Activated CD8-positive, alpha-beta T cell treated with anti-CD3 and anti-CD28 coated beads, Interleukin-2, amount 10 ng/mL, durations not matched to agents 7 days and 5 days (primary cell): Measurements from ENCODE around the gene TUBA3D. TPM values are rescaled to one million over a fixed set of nuclear protein-coding genes. Genes with fewer than 3 reads are reported as not detected.
A peak's percentile ranks its signal among the peaks of the same experiment; 100 is the strongest.
"Not testable (repeated sequence)": the region's sequence is repeated elsewhere in the genome, so short reads cannot be mapped to it uniquely, and the experiment has no call there.

Experiments
- ATAC-seq: fragments of 150-1000 bp; cut with Tn5 transposase; one replicate; pipeline ENCODE4 v1.10.0; 2021; ENCODE audit warnings: moderate library complexity
- CTCF ChIA-PET: fragments of 350-600 bp; sonication (Branson Sonifier 250); formaldehyde crosslinking; loops from one replicate; lab custom pipeline; 2021; ENCODE audit warnings: antibody characterized with exemption; lab: Charles Lee
- POLR2A ChIA-PET: fragments of 350-600 bp; sonication (Branson Sonifier 250); formaldehyde crosslinking; loops from one replicate; lab custom pipeline; 2021; ENCODE audit warnings: antibody characterized with exemption; lab: Charles Lee
- DNase-seq: peaks from one replicate; pipeline ENCODE4 v3.0.0-alpha.2; 2020
- H3K27ac Mint-ChIP-seq: one replicate; pipeline ENCODE4 v1.8.0; 2021; ENCODE audit warnings: mild to moderate bottlenecking, mixed read lengths
- H3K27me3 Mint-ChIP-seq: one replicate; pipeline ENCODE4 v1.8.0; 2021; ENCODE audit warnings: low read depth, mixed read lengths
- H3K36me3 Mint-ChIP-seq: one replicate; pipeline ENCODE4 v1.8.0; 2021; ENCODE audit warnings: low read depth, mixed read lengths
- H3K4me1 Mint-ChIP-seq: one replicate; pipeline ENCODE4 v1.8.0; 2021; ENCODE audit warnings: low read depth, mixed read lengths
- H3K4me3 Mint-ChIP-seq: one replicate; pipeline ENCODE4 v1.8.0; 2021; ENCODE audit warnings: mild to moderate bottlenecking, mixed read lengths
- H3K9me3 Mint-ChIP-seq: one replicate; pipeline ENCODE4 v1.8.0; 2022; ENCODE audit warnings: mixed read lengths; ENCODE audit not compliant: insufficient read depth
- total RNA-seq, 2 experiments: library from RNA; stranded (reverse); gene quantifications; one replicate each; pipeline ENCODE4 v1.2.3, GENCODE V29; 2021

Gene TUBA3D
- total RNA-seq, 2 experiments from 2014 or later: not detected

DNA sequence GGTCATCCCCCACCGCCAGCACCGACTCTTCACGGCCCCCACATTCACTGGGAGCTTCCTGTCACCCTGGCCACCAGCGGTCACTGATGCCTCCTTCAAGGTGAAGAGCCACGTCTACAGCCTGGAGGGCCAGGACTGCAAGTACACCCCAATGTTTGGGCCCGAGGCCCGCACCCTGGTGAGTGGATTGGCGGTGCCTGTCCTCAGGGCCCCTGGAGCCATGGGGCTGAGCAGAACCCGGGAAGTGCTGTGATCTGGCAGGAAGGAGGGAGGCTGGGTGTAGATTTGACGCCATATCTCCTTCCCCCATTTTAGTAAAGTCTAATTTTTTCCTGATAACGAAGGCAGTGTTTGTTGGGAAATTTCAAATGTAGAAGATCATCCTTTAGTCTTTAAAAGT is 42.6 kb downstream of the TUBA3D start:
- H3K4me3 Mint-ChIP-seq, H3K9me3 Mint-ChIP-seq, CTCF ChIA-PET, ATAC-seq, H3K27ac Mint-ChIP-seq, DNase-seq, POLR2A ChIA-PET, H3K27me3 Mint-ChIP-seq: not testable (repeated sequence)
- peaks cover 24% of the 10 kb centered on the region for H3K36me3 Mint-ChIP-seq
- H3K4me1 Mint-ChIP-seq: peaks cover 12% of the 10 kb centered on the region

DNA sequence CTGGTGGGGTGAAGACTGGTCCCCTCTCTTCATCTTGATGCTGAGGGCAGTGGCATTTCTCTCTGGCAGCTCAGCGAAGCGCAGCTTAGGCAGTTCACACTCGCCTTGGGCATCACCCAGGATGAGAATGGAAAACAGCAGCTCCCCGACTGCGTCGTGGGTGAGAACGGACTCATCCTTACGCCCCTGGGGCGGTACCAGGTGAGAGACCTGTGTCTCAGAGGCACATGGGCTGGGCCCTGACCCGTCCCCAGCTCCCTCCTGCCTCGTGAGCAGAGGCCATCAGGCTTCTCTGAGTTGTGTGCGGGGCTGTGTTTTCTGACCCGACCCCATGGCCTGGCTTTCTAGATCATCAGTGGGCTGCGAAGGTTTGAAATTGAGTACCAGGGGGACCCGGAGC is 43.5 kb downstream of the TUBA3D start:
- H3K27ac Mint-ChIP-seq: no peak overlapping the region
- ChIA-PET CTCF (interaction anchor here (1.4 kb wide), 1 partner anchor 27 kb away, joined by 3 read pairs; the partner anchor contains the start of gene MZT2A), POLR2A (no interaction called here)
- no peak for ATAC-seq
- peaks cover 18% of the 10 kb centered on the region for H3K36me3 Mint-ChIP-seq
- no peaks in the 10 kb centered on the region for H3K27me3 Mint-ChIP-seq
- no peak overlapping the region for H3K4me3 Mint-ChIP-seq
- H3K9me3 Mint-ChIP-seq: no peaks in the 10 kb centered on the region
- H3K4me1 Mint-ChIP-seq: peaks cover 3% of the 10 kb centered on the region
- DNase-seq: no peak

- DNase-seq, ATAC-seq, H3K4me3 Mint-ChIP-seq, POLR2A ChIA-PET, H3K4me1 Mint-ChIP-seq, H3K27me3 Mint-ChIP-seq, H3K27ac Mint-ChIP-seq, H3K9me3 Mint-ChIP-seq: not testable (repeated sequence)
- H3K36me3 Mint-ChIP-seq: peaks cover 18% of the 10 kb centered on the region
- CTCF ChIA-PET: interaction anchor here (1.4 kb wide), 1 partner anchor 28 kb away, joined by 3 read pairs; the partner anchor contains the start of gene MZT2A
Measured at GRCh38 chr2:131519871-131520470, 44.1 kb downstream of the TUBA3D start.

- Mint-ChIP-seq H3K36me3 (peaks cover 18% of the 10 kb centered on the region), H3K27ac (no peak overlapping the region), H3K27me3 (no peaks in the 10 kb centered on the region), H3K4me3 (no peak overlapping the region), H3K4me1 (no peaks in the 10 kb centered on the region), H3K9me3 (no peaks in the 10 kb centered on the region)
- ChIA-PET POLR2A (no interaction called here), CTCF (interaction anchor here (1.4 kb wide), 1 partner anchor 28 kb away, joined by 3 read pairs; the partner anchor contains the start of gene MZT2A)
- DNase-seq (no peak), ATAC-seq (no peak)
Measured at GRCh38 chr2:131520526-131520925, 44.6 kb downstream of the TUBA3D start.

- H3K9me3 Mint-ChIP-seq, CTCF ChIA-PET, H3K4me3 Mint-ChIP-seq, POLR2A ChIA-PET, H3K27me3 Mint-ChIP-seq, ATAC-seq, H3K27ac Mint-ChIP-seq, DNase-seq, H3K4me1 Mint-ChIP-seq: not testable (repeated sequence)
- H3K36me3 Mint-ChIP-seq: peaks cover 16% of the 10 kb centered on the region
Measured at GRCh38 chr2:131521524-131521923, 45.6 kb downstream of the TUBA3D start.

DNA sequence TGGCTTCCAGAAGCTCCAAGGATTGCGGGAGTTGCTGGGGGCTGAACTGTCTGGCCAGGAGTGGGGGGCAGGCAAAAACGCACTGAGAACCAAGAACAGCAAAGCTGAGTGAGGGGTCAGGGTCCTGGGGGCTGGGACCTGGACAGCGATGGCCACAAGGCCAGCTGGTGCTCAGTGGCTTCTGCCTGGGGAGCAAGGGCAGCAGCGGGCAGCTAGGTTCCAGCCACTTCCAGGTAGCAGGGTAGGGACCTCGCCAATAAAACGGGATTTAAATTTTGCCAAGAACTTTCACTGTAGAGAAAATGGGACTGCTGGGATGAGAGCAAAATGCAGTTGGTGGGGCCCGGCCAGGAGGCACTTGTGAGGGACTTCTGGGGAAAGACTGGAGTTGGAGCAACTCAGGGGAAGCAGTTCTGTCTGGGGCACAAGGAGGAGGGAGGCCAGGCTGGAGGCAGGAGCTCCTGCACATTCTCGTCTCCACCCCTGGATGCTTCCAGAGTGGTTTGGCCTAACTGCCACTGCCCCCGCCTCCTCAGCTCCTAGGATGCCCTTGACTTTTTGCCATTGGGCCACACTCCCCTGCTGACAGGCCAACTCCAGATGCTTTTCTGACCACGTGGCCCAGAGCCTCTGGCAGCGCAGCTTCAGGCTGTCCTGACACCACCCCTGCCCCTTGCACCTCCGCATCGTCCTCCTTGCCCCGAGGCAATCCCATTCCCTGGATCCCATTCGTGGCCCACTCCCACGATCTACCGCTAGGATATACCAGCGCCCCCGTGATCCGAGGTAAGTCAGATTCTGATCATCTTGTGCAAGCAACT is 46.3 kb downstream of the TUBA3D start:
- Mint-ChIP-seq H3K9me3 (no peaks in the 10 kb centered on the region), H3K27ac (no peak overlapping the region), H3K4me1 (peaks cover 6% of the 10 kb centered on the region), H3K27me3 (no peaks in the 10 kb centered on the region), H3K36me3 (peaks cover 13% of the 10 kb centered on the region), H3K4me3 (no peak overlapping the region)
- DNase-seq (no peak), ATAC-seq (no peak)
- POLR2A ChIA-PET: no interaction called here
- CTCF ChIA-PET: no interaction called here

DNA sequence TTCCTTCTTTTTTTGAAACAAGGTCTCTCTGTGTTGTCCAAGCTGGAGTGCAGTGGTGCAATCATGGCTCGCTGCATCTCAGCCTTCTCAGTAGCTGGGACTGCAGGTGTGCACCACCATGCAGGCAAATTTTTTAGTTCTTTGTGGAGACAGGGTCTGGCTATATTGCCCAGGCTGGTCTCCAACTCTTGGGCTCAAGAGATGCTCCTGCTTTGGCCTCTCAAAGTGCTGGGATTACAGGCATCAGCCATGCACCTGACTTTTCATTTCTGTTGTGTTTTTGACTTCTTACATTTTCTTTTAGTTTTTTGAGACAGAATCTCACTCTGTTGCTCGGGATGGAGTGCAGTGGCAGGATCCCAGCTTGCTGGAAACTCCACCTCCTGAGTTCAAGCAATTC is 49.3 kb downstream of the TUBA3D start:
- CTCF ChIA-PET, H3K27me3 Mint-ChIP-seq, H3K27ac Mint-ChIP-seq, DNase-seq, H3K4me3 Mint-ChIP-seq, H3K36me3 Mint-ChIP-seq, ATAC-seq, POLR2A ChIA-PET, H3K9me3 Mint-ChIP-seq: not testable (repeated sequence)
- peaks cover 25% of the 10 kb centered on the region for H3K4me1 Mint-ChIP-seq

- POLR2A ChIA-PET: interaction anchor here (0.6 to 2.2 kb wide), 2 partner anchors 34 to 100 kb away, joined by 3 to 12 read pairs; no protein-coding TSS in a partner anchor
- ATAC-seq: peak; percentile 89
- not testable (repeated sequence) for H3K36me3 Mint-ChIP-seq, H3K9me3 Mint-ChIP-seq, H3K27me3 Mint-ChIP-seq
- DNase-seq: peak; percentile 87
- Mint-ChIP-seq H3K27ac (peak within 1 kb of the TSS; percentile 85), H3K4me3 (peak within 1 kb of the TSS; percentile 81), H3K4me1 (peaks cover 25% of the 10 kb centered on the region)
- CTCF ChIA-PET: interaction anchor here (3.6 kb wide), 1 partner anchor 35 kb away, joined by 21 read pairs; the partner anchor contains the start of gene MZT2A
Measured at GRCh38 chr2:131527131-131528001, 51.4 kb downstream of the TUBA3D start, which contains the start of gene CCDC74A. CCDC74A (plus strand) TSS chr2:131527888; CDS start chr2:131527971, 83 bp downstream.

DNA sequence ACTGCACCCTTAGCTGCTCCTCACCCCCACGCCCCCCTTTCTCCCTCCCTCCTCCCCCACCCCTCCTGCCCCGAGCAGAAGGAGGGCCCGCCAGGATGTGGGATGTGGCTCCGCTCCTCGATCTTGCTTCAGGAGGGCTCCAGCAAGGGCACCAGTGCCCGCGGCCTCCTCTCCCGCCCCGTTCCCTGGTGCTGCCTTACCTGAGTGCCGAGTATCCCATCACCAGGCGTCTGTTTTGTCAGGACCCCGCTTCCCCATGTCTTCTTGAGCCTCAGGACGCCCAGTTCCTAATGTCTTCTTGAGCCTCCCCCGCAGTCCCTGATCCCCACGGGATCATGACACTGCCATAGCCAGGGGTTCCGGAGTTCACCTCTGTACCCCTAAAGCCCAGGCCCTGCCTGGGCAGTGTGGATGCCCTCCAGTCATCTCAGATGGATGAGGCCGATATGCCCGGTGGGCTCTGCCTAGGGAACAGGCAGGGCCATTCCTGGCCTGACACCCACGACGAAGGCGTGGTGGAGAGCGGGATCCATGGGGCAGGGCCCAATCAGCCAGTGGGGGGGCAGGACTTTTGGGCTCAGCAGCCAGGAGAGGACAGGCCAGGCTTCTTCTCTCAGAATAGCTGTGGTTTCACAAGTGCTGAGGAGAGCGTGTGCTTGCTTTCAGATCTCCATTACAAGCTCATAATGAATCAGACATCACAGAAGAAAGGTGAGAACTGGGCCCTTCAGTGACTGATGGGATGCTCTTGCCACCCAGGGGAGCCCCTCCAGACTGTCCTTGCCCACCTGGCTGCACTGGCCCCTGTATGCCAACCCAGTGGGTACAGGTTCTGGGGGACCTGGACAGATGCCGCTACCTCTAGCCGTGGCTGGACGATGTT is 53.3 kb downstream of the TUBA3D start:
- POLR2A ChIA-PET, H3K36me3 Mint-ChIP-seq, H3K27me3 Mint-ChIP-seq, H3K9me3 Mint-ChIP-seq: not testable (repeated sequence)
- Mint-ChIP-seq H3K4me3 (peak overlapping the region; percentile 62), H3K4me1 (peaks cover 25% of the 10 kb centered on the region), H3K27ac (peak overlapping the region; percentile 57)
- CTCF ChIA-PET: interaction anchor here (1.3 to 3.6 kb wide), 2 partner anchors 36 to 115 kb away, joined by 3 to 21 read pairs; partner anchors contain the start of gene MZT2A
- ATAC-seq (peak; percentile 4), DNase-seq (peak; percentile 27)

GRCh38 chr2:131529864-131530445 is 54.0 kb downstream of the TUBA3D start:
- DNase-seq: peak; percentile 16
- H3K27me3 Mint-ChIP-seq, ATAC-seq, H3K9me3 Mint-ChIP-seq, H3K27ac Mint-ChIP-seq, H3K4me3 Mint-ChIP-seq, H3K36me3 Mint-ChIP-seq, POLR2A ChIA-PET: not testable (repeated sequence)
- CTCF ChIA-PET: interaction anchor here (1.3 kb wide), 1 partner anchor 116 kb away, joined by 3 read pairs; no protein-coding TSS in a partner anchor
- H3K4me1 Mint-ChIP-seq: peaks cover 25% of the 10 kb centered on the region
